NOMO-1 treated with DMSO at 0.1 percent for 48 hours (cell line): ENCODE measurements around the gene AAGAB.

Experiments used
- DNase-seq: peaks from one replicate; lab custom pipeline; 2025; ENCODE audit not compliant: unreplicated experiment; lab: John Stamatoyannopoulos, UW

The AAGAB gene

DNA sequence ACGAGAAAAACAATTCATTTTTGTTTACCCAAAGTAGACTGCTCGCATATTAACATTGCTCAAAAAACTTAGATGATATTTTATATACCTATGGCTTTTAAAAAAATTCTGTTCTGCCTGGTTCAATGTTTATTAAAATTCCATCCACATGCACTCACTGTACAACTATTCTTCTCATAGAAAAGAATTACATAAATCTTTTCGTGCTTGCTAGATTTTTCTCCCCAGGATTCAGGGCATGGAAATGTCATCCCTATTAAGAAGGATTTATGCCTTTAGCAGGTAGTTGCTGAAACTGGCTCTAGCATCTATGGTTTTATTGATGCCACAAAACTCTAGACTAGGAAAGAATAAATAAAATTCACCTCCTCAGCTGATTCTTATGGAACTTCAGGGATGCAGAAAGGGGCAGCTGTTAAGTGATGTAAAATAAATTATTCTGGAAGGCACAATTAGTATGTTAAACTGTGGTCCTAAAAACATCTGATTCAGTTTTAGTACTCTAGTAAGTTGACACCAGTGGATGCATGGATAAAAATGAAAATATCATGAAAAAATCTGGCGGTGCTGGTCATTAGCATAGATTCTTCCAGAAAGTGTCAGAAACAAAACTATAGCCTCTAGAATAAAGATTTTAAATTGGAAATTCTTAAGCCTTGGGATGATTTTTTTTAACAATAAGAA lies 41.6 kb downstream of the AAGAB start:
- no peak for DNase-seq

DNA sequence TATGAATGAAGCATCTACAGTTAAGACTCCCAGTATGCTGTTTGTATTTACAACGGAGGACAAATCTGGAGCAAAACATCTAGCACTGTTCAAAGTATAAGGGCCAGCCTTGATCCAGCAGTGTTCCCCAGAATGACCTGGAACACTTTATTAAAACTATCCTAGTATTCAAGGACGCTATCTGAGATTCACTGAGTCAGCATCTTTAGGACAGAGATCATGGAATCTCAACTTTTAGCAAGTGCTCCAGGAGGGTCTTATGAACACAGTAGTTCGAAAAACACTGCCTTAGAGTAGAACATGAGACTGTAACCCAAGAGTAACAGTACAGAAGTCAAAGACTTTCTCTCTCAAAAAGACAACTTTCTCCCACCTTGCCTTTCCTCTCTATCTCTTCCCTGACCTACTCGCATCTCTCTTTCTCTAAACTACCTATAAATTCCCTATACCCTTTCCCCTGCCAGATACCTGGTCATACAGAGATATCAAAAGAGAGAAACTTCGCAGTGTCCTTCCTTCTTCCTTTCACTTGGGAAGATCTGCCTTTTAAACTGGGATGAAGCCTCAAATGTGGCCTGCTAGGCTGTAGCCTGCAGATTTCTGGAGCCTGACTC lies 43.8 kb downstream of the AAGAB start:
- no peak for DNase-seq

GRCh38 chr15:67208396-67208795 lies 46.1 kb downstream of the AAGAB start:
- DNase-seq: no peak

- DNase-seq: no peak
These were observed 46.8 kb downstream of the AAGAB start for GRCh38 chr15:67207555-67208207.

DNA sequence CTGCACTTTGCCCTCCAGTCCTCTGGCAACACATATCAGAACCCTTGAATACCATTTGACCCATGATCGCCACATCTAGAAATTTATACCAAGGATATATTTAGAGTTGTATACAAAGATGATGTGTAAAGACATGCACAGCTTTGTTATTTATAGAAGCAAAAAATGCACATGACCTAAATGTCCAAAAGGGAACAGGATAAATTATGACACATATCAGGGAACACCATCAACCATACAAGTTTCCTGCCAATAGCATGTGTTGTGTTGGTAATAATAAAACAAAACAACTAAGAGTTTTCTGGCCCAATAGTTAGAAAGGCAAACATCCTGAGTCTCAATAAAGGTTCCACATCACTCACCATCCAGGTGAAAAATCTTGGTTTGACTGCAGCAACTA lies 51.5 kb downstream of the AAGAB start:
- DNase-seq: no peak

GRCh38 chr15:67202091-67202490 lies 52.4 kb downstream of the AAGAB start:
- no peak for DNase-seq

DNA sequence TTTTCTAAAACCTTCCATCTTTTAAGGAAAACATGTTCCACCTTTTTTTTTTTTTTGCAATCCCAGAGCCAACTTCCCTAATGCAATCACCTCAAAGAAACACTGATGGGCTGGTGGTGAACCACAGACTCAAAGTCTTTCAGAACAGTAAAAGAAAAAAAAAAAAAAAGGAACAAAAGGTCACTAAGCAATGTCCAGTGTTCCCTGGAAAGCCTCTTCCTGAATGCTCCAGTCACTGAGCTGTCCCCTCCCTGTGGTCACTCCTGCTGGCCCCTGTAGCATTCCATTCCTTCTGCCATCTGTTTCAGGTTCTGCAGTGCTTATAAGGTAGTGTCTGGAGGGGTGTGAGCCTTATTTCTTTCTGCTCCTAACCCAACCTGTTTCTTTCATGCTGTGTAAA lies 53.3 kb downstream of the AAGAB start:
- DNase-seq: peak; percentile 7

DNA sequence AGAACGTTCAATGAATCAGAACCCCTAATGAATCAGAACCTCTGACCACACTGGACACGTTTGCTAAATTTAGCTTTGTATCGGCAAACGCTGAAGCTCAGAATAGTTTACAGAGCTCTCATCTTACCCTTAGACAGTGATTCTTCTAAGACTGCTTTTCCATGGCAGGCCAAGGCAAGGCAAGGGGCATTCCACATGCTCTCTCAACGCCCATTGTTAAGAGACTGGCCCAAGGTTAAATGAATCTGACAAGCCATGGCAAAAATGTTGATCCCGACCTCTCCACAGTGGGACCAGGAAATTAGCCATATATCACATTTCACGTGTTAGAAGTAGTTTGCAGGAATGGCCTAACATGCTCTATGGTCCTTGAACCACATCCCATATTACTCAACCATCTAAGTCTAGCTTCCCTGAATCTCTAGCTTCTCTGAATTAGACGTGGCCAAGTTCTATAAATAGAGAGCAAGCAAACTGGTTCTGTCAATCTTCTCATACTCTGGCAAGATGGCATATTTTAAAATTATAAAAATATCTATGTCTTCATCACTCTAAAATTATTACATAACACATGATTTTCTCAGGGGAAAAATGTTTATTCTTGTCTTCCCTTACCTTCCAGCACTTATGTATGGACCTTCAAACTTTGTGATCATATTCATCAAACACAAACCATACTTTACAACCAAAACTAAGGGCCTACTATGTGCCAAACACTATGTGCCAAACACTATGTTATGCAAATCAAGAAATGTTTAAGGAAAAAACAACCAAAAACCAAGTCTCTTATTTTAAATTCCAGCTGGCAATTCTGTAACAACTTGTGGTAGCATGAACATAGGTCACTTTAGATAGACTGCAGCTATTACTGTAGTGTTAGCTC lies 54.3 kb downstream of the AAGAB start:
- DNase-seq: peak; percentile 18

GRCh38 chr15:67199391-67199790 lies 55.1 kb downstream of the AAGAB start:
- no peak for DNase-seq

DNA sequence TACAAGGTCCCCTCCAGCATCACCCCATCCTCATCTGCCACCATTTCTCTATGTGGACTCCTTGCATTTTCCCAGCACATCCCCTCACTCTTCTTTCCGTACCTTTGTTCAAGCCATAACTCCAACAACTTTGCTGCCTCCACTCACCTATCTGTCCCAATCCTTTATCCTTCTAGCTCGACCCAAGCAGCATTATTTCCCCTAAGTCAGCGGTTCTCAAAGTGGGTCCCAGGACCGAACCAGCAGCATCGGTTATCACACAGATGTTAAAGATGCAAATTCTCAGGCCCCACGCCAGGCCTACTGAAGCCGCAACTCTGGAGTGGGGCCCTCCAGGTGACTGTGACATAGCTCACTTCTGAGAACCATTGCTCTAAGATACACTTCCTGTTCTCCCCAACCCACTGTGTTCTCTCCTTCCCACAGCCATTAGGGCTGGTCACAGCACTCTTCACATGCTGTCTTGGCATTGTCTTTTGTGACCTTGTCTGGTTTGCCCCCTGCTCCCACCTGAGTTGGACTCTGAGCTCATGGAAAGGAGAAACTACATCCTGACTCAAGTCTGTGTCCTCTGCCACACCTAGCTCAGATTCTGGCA lies 56.2 kb downstream of the AAGAB start:
- no peak for DNase-seq

- no peak for DNase-seq
These were observed 57.1 kb downstream of the AAGAB start for GRCh38 chr15:67197364-67197695.

DNA sequence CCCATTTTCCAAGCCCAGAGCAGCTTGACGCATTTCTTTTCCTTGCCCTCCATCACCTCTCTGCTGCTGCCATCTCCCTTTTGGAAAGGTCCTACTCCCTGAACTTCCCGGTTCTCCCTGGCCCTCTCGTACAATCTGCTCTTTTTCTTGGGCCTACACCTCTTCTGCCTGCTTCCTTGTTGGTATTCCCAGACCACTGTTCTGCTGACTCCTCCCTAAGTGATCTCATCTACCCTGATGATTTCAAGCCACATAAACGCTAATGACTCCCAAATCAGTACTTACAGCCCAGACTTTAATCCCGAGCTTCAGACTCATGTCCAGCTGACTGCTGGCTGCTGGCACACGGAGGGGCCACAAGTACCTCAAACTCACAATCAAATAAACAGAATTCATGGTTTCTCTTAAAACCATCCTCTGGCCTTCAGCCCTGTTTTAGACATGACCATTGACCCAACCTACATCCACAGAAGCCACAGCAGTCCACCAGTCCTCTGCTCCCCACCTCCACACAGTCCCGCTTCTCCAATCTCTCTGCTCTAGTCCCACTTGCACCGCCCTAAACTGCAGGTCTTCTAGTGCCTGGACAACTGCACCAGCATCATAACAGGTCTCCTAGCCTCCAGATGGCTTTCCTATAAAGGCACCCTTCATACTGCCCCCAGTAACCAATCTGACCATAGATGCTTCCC lies 57.6 kb downstream of the AAGAB start:
- DNase-seq: no peak

DNA sequence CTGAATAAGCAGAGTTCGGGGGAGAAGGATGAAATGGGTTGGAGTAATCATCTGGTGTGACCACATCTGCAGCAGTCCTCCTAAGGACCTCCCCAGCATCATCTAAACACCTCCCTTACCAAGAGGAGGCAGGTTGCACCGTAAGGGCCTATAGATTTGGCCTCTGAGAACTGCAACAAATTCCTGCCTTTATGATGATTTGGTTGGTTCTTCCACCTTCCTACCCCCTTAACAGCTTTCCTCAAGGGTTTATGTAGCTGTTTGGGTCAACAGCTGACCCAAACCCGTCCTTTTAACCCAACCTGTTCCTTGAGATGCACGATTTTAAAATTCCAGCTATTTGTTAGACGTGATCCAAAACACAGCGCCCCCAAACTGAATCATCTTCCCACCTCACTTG lies 58.2 kb downstream of the AAGAB start:
- no peak for DNase-seq

DNA sequence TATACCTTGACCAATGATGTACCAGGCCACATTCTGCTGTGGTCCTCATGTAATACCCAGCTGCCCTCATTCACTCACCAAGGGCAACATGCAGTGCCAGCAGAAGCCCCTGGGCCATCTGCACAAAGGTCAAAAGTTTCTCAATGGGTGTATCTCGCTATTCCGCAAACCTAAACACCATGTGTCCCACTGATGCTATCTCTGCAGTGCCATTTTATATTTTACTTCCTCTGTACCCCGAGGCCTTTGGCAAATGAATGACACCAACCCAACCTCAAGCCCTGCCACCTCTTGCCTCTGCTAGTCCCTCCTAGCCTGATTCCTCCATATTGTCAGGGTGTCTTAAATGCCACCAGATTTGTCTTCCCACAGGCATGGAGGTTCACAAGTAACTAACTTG lies 59.2 kb downstream of the AAGAB start:
- no peak for DNase-seq

DNA sequence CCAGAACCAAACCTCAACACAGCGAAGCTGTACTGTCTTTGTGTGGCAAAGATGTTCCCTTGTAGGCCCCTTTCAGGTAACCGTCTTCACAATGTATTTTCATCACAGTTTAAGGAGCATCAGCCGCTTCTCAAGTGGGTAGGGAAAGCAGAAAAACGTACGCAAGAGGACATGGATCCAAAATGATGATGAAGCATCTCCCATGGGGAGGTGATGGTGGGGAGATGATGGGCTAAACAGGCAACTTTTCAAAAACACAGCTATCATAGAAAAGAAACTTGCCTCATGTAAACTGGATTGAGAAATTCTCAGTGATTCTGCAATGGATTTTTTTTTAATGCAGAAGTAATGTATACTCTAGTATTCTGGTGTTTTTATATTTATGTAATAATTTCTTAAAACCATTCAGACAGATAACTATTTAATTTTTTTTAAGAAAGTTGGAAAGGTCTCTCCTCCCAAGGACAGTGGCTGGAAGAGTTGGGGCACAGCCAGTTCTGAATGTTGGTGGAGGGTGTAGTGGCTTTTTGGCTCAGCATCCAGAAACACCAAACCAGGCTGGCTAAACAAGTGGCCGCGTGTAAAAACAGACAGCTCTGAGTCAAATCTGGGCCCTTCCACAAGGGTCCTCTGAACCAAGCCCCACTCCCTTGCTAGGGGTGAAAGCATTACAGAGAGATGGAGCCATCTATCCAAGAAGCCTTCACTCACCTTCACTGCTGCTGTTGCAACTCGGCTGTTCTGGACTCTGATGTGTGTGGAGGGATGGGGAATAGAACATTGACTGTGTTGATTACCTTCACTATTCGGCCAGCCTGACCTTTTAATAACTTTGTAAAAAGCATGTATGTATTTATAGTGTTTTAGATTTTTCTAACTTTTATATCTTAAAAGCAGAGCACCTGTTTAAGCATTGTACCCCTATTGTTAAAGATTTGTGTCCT lies 60.0 kb downstream of the AAGAB start:
- DNase-seq: no peak

DNA sequence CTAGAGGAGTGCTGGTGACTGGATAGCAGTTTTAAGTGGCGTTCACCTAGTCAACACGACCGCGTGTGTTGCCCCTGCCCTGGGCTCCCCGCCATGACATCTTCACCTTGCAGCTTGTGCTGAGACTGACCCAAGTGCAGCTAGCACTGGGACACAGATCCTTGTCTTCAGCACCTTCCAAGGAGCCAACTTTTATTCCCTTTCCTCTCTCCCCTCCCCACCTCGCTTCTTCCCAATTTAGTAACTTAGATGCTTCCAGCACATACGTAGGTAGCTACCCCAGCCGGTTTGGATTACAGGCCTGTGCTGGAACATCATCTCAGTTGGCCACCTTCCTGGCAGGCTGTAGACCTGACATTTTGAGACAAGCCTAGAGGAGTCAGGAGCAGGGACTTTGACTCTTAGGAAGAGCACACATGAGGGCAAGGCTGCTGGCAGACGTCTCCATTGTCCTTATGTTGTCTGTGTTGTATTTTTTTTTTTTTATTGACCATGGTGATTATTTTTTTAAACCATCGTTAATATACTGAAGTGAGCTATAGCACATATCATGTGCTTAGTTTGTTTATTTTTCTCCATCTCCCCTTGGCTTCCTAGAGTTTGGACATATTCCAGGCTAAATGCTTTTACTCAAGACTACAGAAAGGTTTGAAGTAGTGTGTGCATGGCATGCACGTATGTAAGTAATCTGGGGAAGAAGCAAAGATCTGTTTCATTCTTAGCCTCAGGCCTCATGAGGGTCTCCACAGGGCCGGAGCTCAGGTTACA lies 61.1 kb downstream of the AAGAB start:
- no peak for DNase-seq

DNA sequence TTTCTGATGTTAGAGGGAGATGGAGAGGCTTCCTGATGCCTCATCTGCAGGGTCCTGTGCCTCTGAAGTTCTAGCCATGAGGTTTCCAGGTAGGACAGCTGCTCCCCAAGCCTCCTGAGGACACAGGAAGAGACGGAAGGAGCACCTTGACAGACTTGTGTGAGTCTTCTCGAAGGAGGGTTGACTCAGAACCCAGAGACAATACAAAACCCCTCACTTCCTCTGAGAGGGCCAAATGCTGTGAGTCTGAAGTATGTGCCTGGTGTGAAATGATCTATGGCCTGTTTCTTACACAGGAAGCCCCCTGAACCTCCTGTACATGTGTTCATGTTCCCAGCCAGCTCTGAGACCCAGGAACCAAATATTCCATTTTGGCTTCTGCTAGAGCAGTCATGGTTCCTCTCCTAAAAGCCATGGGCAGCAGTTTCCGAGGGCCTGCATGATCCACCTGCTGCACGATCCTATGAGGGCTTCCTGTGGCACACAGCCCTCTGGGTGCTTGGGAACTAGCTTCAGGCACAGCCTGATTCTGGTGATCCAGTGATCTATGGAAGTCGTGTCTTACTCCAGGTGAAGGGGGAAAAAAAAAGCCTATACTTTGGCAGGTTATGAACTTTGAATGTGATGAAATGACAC lies 62.2 kb downstream of the AAGAB start:
- no peak for DNase-seq

- no peak for DNase-seq
These were observed 63.6 kb downstream of the AAGAB start for GRCh38 chr15:67190813-67191212.
